ENCODE results near the gene ERFL.
"Not testable (repeated sequence)": the region's sequence is repeated elsewhere in the genome, so short reads cannot be mapped to it uniquely, and the experiment has no call there.

ERFL gene

GRCh38 chr19:41941410-41942202, 13.4 kb upstream of the ERFL start:
- DNase-seq: no peak

- no peak for DNase-seq
Measured at GRCh38 chr19:41940731-41941409, 12.6 kb upstream of the ERFL start.

- peak; percentile 47 for DNase-seq
Measured at GRCh38 chr19:41939861-41940730, 11.8 kb upstream of the ERFL start.

- not testable (repeated sequence) for DNase-seq
Measured at GRCh38 chr19:41939209-41939608, 11.0 kb upstream of the ERFL start.

- no peak for DNase-seq
Measured at GRCh38 chr19:41937525-41938468, 9.5 kb upstream of the ERFL start.

- DNase-seq: no peak
Measured at GRCh38 chr19:41936961-41937360, 8.7 kb upstream of the ERFL start.

GRCh38 chr19:41936416-41936850, 8.2 kb upstream of the ERFL start:
- DNase-seq: no peak

GRCh38 chr19:41935760-41936415, 7.6 kb upstream of the ERFL start:
- no peak for DNase-seq

GRCh38 chr19:41934849-41935374, 6.7 kb upstream of the ERFL start:
- peak; percentile 69 for DNase-seq

GRCh38 chr19:41933693-41934426, 5.6 kb upstream of the ERFL start:
- DNase-seq: no peak

GRCh38 chr19:41932720-41933332, 4.6 kb upstream of the ERFL start:
- DNase-seq: no peak

- DNase-seq: no peak
Measured at GRCh38 chr19:41932259-41932719, 4.0 kb upstream of the ERFL start.

- no peak for DNase-seq
Measured at GRCh38 chr19:41930926-41931592, 2.8 kb upstream of the ERFL start.

- no peak for DNase-seq
Measured at GRCh38 chr19:41930322-41930722, 2.1 kb upstream of the ERFL start.

GRCh38 chr19:41929536-41930071, 1.4 kb upstream of the ERFL start:
- no peak for DNase-seq

GRCh38 chr19:41928754-41929535, 696 bp upstream of the ERFL start:
- DNase-seq: no peak

GRCh38 chr19:41927497-41928192, 604 bp downstream of the ERFL start:
- DNase-seq: no peak

Data from NCI-H1105 (cell line).